Measurements from ENCODE around the gene FBXO7.

FBXO7 gene

GRCh38 chr22:32492111-32492510 is 17.5 kb downstream of the FBXO7 start:
- no peak for DNase-seq

- no peak for DNase-seq
Observed at GRCh38 chr22:32493551-32493950, 18.9 kb downstream of the FBXO7 start.

DNA sequence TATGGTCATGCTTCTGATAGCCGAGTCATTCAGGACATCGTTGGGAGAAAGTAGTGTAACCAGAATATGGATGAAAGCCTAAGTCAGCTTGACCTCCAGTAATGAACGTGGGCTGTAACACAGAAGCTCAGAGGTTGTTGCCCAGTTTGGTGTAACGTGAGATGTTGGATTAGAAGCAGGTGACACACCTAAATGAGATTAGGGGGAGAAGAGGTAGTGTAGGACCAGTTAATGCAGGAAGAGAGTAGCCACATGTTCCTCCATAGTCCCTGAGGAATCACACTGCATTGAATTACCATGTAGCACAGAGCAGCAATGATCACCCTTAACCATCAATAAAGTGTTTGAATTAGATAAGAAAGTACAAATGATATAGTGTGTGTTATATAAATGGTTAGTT is 20.4 kb downstream of the FBXO7 start:
- peak in 1 of 3 experiments; percentile 3 for DNase-seq

GRCh38 chr22:32499666-32500065 is 25.1 kb downstream of the FBXO7 start:
- no peak for DNase-seq

- peak in 2 of 3 experiments; percentile 17 to 21 for DNase-seq
Observed at GRCh38 chr22:32501836-32502752, 27.5 kb downstream of the FBXO7 start.

GRCh38 chr22:32509045-32509444 is 34.4 kb downstream of the FBXO7 start:
- no peak for DNase-seq

GRCh38 chr22:32511274-32511673 is 36.7 kb downstream of the FBXO7 start:
- DNase-seq: no peak

DNA sequence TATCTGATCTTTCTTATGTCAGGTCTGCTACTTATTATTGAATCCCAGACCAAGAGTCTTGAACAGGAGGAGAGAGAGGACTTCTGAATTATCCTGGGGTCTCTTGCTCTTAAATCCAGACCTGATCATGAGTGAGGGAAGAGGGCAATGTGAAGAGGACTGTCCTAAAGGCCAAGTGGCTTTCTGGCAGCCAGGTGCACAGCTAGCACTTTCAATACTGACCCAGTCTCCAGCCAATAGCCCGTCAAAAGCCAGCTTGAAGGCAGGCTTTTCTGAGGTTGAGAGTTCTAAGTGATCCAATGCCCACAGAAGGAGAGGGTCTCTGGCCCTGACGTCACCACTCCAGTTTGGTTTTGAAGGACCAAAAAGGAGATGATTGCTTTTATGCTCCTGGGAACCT is 37.2 kb downstream of the FBXO7 start:
- DNase-seq: no peak

- DNase-seq: no peak
Observed at GRCh38 chr22:32512267-32512982, 37.8 kb downstream of the FBXO7 start.

DNA sequence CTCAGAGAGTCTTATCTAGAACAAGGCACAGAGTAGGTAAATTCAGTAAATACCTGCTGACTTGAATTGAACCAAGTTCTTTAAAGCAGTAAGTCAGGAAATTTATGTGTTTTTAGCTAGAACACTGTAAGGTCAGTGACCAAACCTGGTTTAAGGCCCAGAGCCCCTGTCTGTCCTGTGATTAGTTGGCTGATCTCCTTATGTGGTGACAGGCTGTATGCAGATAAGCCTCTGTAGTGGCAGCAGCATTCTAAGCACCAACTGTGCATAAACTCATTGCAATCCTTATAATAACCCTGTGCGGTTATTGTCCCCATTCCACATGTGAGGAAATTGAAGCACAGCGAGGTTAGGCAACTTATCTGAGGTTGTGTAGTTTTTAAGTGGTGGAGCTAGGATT is 40.5 kb downstream of the FBXO7 start:
- DNase-seq: no peak

GRCh38 chr22:32517488-32517887 is 42.9 kb downstream of the FBXO7 start:
- DNase-seq: no peak

GRCh38 chr22:32517921-32518320 is 43.3 kb downstream of the FBXO7 start:
- no peak for DNase-seq

GRCh38 chr22:32518381-32518780 is 43.8 kb downstream of the FBXO7 start:
- no peak for DNase-seq

DNA sequence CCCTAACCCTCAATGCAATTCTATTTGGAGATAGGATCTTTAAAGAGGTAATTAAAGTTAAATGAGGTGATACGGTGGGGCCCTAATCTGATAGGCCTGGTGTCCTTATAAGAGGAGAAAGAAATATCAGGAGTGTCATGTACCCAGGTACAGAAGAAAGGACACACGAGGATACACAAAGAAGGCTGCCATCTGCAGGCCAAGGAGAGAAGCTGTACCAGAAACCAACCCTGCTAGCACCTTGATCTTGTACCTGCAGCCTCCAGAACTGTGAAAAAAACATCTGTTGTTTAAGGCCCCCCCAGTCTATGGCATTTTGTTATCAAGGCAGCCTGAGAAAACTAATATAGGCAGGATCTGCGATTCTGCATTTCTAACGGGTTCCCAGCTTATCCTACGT is 44.2 kb downstream of the FBXO7 start:
- peak in 1 of 3 experiments; percentile 2 for DNase-seq

GRCh38 chr22:32520612-32521011 is 46.0 kb downstream of the FBXO7 start:
- DNase-seq: no peak

DNA sequence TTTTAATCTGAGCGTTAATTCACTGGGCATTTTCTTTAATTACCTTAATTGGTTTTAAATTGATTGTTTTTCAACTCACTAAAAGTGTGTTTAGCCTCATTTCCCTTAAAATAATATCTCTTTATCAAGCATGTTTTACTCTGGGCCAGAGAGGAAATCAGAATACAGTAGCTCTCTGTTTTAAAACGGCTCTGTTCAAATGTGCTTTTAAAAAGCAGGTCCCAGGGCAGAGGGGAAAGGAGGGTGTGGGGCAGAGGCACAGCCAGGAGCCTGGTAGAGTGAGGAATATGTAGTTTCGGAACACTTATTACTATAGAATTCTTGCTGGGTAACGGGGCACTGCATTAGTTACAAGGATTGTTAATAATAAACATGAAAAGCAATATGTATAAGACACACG is 47.6 kb downstream of the FBXO7 start:
- DNase-seq: no peak

GRCh38 chr22:32527756-32528155 is 53.1 kb downstream of the FBXO7 start:
- DNase-seq: no peak

DNA sequence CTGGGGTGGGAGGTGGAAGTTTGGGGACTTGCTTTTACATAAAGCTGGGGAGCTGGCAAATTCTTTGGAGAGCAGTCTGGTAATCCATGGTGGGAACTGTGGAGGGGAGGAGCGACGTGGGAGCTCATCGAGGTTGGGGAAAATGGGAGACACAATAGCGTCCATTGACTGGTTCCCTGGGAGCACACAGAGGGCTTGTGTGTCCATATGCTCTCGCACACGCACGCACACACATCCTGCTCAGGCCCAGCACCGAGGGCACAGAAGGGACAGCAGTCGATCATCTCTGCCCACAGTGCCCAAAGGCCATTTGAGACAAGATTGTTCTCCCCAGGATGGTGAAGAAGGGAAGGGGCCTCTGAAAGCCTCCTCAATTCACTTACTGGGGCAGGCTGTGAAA is 53.7 kb downstream of the FBXO7 start:
- no peak for DNase-seq

DNA sequence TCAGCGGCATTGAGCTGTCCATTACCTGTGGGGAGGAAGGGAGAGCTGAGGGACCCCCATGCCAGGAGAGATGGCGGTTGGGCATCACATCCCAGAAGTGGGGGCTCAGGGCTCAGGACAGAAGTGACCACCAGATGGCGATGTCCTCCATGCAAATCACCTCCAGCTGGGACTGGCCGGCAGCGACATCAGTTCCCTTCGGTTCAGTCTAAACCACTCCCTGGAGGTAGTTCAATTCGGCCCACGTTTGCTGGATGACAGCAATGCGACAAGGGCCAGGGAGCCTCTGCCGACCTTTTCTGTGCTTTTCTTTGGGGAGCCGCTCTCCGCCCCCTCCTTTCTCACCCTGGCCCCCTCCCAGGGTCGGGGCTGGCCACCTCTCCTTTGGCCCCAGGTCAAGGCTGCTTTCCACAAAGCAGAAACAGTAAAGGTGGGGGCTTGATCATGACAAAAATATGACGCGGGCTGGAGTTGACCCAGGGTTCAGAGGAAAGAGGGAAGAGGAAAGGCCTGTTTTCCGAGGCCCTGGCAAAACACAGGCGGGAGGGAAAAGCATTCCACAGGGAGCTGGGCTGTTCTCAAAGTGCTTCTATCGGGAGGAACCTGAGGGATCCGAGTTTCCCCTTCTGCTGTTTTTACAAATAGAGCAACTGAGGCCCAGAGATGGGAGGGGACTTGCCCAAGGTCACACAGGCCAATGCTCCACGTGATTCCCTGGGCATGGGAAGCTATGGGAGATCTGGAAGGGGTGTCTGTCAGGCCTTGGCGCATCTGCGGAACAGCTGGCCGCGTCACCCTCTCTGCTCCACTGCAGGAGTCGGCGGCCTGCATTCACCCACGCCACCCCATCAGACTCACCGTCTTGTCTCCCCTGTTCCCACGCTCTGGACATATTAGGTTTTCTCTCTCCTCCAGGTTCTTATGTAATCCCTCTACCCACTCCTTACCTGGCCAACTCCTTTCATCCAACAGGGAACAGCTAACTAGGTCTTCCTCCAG is 54.7 kb downstream of the FBXO7 start:
- peak; percentile 1 to 54 (median 36) for DNase-seq

GRCh38 chr22:32531228-32531627 is 56.6 kb downstream of the FBXO7 start:
- no peak for DNase-seq

DNA sequence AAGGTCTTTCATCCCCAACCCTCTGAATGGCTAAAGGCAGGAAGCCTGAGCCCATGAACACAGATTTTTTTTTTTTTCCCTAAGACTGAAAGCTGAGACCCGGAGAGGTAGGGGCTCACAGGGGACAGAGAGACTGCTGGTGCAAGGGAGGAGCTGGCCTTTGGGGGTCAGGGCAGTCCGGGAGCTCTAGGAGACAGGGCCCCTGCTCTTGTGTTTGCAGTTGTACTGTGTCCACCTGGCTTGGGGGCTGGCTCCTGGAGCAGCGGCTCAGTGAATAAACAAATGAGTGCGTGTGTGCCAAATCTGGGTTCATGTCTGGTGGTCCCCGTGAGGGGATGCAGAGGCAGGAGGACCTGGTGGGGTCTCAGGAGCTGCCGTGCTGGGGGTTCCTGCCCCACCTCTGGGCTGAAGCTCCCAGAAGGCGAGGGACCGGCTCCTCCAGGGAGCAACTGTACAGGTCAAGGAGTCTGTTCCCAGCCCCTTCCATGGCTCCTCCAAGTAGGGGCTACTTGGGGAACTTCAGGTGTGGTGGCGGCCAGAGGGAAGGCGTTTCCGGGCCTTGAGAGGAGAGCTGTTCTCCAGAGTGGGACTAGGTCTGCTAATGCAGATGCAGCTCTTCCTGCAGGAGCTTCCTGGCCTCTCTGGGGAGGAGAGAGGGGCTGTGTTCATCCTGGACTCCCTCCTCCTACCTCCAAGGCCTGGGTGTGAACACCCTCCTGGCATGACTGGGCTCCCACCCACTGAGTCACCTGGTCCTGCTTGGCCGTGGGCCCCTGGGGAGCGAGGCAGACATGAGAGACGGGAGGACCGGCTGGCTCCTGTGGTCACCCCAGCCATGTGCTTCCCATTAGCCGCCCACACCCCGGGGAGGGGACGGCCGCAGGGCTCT is 57.6 kb downstream of the FBXO7 start:
- DNase-seq: peak in 2 of 3 experiments; percentile 2 to 41

- DNase-seq: no peak
Observed at GRCh38 chr22:32532820-32533128, 58.2 kb downstream of the FBXO7 start.

Measured in NCI-H1417 (cell line).